GM21619 (cell line): Measurements from ENCODE around the gene CCDC158.
"Not testable (repeated sequence)": the region's sequence is repeated elsewhere in the genome, so short reads cannot be mapped to it uniquely, and the experiment has no call there.

ENCODE experiments used
- ATAC-seq: cut with Tn5 transposase; IDR thresholded peaks from one replicate; pipeline ENCODE4 v1.9.1; 2021; ENCODE audit not compliant: unreplicated experiment

The CCDC158 gene

DNA sequence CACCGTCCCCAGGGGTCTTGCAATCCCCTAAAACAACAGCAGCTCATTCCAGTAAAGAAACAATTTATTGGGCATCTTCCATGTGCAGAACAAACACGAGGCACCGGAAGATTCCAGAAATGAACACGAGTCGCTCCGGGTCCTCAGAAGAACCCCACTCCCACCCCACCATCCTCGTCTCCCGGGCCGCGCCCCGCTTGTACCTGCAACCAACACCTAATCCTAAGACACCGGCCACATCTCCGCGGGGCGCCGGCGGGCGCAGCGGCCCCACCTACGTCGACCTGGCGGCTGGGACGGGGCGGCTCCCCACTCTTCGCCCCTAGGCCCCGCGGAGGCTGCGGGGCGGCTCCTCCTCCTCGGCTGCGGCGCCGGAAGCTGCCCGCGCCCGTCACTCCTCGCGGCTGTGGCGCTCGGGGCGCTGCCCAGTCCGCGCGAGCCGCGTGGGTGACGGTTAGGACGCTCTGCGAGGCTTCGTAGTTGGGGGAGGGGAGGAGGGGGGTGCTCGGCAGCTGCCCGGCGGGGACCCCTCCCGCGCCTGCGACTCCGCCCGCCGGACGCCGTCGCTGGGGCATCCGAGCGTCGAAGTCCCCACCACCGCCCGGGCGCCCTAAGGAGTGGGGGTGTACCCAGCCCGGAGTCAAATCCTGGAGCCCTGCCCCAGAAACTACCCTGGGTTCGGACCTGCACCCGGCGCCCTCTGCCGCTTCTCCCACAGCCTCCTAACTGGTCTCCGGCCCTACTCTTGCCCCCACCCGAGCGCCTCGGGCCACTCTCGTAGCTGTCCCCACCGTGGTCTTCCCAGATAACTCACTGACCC, at the start of gene CCDC158:
Gene CCDC158, minus strand, starts transcription at position 380 of the 820 bp plus-strand sequence. CDS start 17,934 bp downstream, outside the sequence.
- no peak for ATAC-seq

DNA sequence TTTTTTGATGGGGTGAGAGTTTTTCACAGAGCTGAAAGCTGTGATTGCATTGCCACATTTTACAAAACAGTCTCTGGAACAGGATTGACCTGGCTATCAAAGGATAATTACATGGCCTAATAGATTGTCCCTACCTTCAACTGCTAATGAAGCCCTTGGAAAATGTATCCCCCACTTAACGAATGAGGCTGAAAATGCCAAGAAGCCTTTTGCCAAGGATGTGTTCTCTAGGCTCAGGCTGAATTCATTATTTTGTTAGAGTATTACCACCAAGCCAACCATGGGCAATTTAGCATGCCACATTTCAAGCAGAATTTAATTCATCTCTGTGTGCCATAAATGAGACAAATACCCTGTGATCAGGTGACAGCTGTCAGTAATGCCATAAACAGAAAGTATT, 49.6 kb upstream of the CCDC158 start:
- ATAC-seq, result no peak

DNA sequence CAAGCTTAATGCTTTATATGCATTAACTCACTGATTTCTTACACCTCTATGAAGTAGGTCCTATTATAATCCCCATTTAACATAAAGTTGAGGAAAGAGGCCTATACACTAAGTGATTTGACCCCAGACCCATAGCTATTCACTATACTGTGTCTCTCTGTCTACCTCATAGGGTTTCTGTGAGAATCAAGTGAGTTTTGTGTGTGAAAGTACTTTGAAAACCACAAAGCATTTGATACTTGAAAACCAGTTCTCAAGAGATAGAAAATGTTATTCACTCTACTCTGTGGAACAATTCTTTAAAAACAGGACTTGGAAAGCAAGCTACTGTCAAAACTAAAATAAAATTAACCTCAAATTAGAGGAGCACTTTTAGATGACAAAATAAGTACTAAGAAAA, 49.1 kb upstream of the CCDC158 start:
- no peak for ATAC-seq

DNA sequence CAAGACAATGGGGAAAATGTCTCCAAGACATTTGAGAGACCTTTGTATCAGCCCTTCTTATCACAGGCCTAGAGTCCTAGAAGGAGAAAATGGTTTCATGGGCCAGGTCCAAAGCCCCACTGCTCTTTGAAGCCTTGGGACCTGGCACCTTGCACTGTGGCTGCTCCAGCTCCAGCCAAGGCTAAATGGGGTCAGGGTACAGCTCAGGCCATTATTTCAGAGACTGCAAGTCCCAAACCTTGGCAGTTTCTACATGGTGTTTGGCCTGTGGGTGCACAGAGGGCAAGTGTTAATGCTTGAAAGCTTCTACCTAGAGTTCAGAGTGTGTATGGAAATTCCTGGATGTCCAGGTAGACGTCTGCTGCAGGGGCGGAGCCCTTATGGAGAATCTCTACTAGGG, 42.6 kb upstream of the CCDC158 start:
- no peak for ATAC-seq

DNA sequence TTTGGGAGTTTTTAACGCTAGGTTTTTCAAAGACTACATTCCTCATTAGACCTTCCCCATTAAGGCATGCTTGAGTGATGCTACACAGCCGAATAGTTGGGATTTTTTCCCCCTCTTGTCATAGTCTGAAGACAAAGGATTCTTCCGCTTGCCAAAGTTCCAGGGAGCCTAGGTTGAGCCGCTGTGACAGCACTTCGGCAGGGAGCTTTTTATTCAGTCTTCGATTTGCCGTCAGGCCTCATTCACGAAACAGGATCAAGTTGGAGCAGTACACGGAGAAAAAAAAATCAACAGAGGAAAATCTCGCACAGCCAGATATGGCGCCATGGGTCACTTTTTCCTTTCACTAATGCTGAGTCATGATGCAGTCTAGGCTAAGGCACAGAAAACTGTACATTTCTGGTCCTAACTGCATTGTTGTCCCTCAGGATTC, 38.4 kb upstream of the CCDC158 start:
- ATAC-seq, result no peak

DNA sequence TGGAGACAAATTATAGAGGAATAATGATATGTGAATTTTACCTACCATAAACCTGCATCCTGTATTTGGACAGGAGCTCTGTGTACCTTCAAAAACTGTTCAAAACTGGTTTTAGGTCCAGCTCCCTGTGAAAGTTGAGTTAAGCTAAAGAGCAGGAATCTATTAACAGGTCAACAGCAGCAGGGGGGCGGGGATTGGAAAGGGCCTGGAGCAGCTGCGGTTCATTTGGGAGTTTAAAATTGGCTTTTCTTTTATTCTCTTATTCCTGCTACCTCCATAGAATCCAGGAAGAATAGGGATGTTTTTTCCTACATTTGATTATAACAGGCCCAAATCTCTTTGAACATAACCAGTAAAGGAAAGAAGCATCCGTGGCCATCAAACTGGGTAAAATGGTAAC, 37.9 kb upstream of the CCDC158 start:
- no peak for ATAC-seq

DNA sequence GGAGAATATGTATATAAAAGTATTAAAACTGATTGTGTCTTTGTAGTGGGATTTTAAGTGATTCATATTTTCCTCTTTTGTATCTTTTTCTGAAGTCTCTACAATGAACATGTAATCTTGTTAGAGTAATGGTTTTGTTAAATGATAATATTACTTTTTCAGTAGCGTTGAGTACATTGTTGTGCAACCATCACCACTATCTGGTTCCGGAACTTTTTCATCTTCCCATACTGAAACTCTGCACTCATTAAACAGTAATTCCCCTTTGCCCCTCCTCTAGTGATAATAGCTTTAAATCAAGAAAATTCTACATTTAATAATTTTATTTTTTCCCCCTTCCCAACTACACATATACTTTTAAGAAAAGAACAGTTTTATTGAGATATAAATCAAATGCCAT, 37.4 kb upstream of the CCDC158 start:
- ATAC-seq, result no peak

DNA sequence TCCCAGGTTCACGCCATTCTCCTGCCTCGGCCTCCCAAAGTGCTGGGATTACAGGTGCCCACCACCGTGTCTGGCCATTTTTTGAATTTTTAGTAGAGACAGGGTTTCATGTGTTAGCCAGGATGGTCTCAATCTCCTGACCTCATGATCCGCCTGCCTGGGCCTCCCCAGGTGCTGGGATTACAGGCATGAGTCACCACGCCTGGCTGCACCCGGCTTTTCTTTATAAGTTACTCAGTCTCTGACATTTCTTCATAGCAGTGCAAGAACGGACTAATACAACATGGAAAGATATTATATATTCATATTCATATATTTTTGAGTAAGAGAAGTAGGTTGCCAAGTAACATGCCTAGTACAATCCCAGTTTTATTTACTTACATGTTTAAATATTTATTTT, 36.9 kb upstream of the CCDC158 start:
- no peak for ATAC-seq

DNA sequence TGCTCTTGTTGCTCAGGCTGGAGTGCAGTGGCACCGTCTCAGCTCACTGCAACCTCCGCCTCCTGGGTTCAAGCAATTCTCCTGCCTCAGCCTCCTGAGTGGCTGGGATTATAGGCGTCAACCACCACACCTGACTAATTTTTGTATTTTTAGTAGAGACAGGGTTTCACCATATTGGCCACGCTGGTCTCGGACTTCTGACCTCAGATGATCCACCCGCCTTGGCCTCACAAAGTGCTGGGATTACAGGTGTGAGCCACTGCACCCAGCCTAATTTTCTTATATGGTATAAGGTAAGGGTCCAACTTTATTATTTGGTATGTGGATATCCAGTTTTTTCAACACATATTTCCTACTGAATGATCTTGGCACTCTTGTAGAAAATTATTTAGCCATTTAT, 33.1 kb upstream of the CCDC158 start:
- not testable (repeated sequence) for ATAC-seq

DNA sequence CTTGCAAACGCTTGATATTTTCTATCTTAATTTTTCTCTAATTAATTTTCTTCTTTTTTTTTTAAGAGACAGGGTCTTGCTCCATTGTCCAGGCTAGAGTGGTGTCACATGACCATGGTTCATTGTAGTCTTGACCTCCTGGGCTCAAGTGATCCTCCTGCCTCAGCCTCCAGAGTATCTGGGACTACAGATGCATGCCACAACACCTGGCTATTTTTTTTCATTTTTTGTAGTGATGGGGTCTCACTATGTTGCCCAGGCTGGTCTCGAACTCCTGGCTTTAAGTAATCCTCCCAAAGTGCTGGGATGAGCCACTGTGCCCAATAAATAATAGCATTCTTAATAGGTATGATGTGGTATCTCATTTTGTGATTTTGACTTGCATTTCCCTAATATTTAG, 32.3 kb upstream of the CCDC158 start:
- no peak for ATAC-seq

DNA sequence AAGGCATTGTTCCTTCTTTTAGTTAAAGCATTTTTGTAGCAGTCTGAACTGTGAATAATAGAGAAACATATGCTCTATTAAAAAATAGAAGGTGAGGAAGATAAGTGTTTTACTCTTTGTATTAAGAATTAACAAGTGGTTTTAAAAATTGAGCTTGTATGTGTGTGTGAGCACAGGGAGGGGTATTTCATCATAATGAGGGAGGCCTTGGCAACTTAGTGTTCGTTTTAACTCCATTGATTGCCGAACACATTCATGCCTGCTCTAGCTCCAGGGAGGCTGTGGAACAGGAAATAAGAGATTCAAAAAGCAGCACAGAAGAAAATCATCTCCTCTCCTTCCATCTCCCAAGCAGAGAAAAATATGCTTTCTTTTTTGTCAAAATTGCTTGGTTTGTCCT, 28.9 kb upstream of the CCDC158 start:
- ATAC-seq, result no peak

DNA sequence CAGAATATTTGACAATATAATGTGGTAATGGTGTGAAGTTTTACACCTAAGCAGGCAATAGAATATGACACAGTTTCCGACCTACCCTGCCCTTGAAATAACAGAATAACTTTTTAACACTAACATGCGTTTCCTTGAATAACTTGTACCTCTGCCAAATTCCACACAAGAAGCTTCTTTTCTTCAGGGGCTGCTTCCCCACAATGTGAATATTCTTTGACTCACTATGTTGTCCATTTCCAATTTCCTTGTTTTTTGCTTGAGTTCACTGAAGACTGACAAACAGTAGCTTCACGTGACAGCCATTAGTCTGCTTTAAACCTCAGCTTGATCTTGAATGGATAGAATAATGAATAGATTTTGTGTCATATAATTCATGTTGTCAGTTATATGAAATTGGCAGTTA, 28.4 kb upstream of the CCDC158 start:
- no peak for ATAC-seq

DNA sequence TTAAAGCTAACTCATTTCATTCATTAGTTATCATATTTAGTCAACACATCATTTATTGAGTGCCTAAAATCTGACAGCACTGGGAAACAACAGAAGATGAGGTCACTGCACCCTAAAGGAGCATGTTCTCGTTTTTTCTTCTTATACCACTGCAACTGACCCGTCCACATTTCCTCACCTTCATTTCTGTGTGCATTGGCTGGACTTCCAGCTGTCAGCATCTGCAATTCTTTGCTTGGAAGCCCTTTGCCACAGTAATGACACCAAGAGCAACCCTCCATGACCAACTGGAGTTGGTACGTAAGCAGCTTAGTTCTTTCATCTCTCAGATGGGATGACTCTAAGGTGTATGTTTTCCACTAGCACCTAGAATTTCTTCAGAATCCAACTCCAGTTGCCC, 27.3 kb upstream of the CCDC158 start:
- no peak for ATAC-seq

DNA sequence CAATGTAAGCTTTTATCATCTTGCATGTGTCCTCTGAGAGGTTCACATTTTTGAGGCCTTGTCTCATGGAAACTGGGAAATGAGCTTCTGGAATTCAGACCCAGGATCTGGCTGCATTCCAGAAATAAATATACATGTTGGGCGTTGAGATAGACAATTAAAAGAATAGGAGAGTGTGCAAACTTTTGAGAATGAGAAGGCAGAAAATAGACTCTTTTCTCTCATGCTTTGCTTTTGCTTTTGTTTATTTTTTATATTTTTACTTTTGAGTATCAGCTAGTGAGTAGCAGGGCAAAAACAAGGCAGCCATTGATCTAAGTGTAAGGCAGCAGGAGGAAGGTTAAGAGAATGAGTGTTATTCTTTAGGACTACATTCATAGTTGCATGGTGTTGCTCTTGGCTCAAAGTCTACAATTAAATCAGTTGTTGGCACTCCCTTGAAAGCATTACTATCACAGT, 26.5 kb upstream of the CCDC158 start:
- ATAC-seq, result no peak

DNA sequence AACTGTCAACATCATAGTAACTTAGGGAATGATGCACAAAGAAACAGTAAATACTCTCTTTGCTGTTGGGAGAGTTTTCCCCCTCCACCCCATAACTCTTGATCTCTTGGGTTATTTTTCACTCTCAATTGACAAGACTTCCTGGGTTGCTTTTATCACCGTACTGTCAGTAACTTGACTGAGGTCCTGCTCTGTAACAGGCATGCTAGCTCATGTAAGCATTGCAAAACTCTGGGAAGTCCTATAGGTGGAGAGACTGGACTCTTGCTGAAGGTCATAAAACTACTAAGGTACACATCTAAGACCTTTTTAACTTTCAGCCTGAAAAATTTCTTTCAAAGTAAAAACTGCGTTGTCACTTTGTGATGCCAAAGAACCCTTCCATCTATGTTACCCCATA, 25.0 kb upstream of the CCDC158 start:
- ATAC-seq, result no peak

DNA sequence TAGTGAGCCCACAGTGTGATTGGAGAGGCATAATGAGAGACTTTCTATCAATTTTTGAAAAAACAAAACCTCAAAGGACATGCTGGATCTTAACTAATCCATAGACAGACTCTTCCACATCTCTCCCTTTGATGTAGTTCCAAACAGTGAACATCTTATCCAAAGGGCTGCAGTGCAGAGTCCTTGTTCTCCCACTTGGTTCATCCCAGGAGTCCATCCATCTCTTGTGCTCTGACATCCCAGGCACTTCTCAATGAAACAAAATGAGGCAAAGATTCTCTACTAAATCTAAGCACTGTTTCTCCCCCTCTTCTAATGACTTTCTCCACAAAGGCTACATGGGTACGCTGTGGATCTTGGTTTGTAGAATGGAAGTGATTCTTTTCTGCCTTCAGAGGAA, 22.4 kb upstream of the CCDC158 start:
- ATAC-seq, result no peak

DNA sequence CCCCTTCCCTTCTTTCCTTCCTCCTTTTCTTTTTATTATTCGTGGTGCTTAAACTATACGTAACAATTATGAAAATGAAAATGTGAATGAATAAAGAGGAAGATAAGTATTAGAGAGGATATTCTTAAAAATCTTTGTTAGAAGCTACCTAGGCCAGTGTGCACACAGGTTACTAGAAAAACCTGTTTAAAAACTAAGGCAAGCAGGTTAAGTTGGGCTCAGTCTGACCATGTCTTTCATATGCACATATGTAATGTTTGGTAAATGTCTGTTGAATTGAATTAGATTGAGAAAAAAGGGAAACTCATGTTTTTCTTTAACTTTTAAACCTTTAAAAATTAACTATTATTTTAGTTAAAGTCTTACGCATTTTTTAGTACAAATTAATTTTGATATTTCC, 21.9 kb upstream of the CCDC158 start:
- ATAC-seq, result no peak

DNA sequence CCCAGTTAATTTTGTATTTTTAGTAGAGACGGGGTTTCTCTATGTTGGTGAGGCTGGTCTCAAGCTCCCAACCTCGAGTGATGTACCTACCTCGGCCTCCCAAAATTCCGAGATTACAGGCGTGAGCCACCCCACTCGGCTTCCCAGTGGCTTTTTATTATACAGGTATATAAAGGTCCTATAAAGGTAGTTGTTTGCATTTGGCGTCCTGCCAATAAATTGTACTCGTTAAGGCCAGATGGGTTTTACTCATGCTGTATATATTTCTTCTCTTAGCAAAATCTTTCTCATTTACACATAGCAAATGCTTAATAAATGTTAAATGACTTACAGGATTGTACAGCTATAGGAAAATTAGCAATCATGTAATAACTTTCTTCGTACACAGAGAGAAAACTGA, 20.9 kb upstream of the CCDC158 start:
- no peak for ATAC-seq

DNA sequence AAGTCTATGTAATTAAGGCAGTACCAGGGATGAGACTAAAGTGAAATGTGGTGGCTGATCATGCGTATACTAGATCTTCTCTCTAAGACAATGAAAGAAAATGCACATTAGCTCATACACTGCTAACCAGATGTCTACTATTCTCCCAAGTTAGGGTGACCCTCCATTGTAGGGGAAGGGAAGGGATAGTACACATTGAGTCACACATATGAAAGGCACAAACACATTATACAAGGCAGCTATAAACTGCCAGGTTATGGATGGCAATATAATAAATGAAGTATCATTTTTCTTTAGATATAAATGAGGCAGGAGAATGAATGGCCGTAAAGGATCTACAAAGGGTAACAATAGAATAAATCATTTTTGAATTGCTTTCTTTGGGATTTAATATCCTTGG, 18.6 kb upstream of the CCDC158 start:
- ATAC-seq, result no peak

DNA sequence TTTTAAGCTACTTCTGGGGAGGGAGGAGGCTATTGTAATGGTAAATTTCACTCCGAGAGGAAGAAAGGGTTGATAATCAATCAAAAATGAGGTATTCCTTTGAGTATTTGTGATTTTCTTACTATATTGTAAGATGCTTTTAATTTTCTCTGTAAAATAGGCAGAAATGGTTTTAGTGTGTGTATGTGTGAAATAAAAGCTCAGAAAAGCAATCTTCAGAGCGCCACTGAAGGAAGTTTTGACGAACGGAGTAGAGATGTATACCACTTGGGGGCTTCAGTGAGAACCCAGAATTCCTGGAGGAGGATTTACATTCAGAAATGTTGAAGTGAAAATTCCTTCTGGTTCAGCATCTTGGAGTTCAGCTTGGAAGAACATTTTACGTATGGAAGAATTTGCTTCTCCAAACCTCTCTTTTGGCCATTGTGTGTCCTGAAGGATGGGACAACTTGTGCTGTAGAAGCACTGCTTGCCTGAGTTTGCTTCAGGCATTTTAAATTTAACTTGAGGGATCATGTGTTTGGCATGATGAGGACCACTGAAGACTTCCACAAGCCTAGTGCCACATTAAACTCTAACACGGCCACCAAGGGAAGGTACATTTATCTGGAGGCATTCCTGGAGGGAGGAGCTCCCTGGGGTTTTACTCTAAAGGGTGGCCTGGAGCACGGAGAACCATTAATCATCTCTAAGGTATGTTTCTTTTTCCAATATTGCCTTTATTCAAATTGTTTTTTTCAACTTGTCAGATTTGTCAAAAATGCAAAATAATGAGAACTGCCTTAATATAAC, 14.8 kb upstream of the CCDC158 start:
- no peak for ATAC-seq

DNA sequence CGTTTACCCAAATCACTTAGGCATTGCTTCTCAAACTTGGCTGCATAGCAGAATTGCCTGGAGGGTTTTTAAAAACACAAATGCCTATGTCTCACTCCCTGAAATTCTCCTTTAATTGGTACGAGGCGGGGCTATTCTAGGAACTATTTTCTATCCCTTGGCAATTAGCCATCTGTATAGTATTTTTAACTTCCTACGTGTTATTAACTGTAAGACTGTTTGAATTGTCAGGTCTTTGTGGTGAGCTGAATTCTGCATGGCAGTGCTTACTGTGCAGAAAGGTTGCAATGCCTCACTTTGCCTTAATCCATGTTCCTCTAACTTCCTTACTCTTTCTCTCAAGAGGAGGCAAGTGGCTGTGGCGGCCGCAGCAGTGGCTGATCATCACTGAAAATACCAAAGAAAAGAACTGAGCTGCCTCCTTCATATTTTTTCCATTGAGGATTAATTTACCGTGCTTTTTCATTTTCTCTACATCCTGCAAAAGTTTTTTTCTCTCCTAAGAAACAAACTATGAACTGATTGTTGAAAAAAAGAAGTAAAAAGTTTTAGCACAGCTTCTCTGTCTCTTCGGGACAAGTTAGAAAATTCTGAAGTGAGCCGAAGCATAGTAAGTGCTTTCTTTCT, 14.1 kb upstream of the CCDC158 start, which contains the start of gene SHROOM3:
Gene SHROOM3, plus strand, starts transcription at position 329 of the 627 bp plus-strand sequence. CDS start 824 bp downstream, outside the sequence.
- ATAC-seq, result no peak
